GM19035 (cell line): ENCODE measurements around the gene SEC14L5.
"Not testable (repeated sequence)": the region's sequence is repeated elsewhere in the genome, so short reads cannot be mapped to it uniquely, and the experiment has no call there.

Source experiments
- ATAC-seq: cut with Tn5 transposase; IDR thresholded peaks from one replicate; pipeline ENCODE4 v1.9.1; 2021; ENCODE audit not compliant: unreplicated experiment

The SEC14L5 gene

GRCh38 chr16:4929619-4930018 is 28.5 kb upstream of the SEC14L5 start:
- not testable (repeated sequence) for ATAC-seq

- no peak for ATAC-seq
Measured at GRCh38 chr16:4931381-4931780, 26.7 kb upstream of the SEC14L5 start.

- ATAC-seq: no peak
Measured at GRCh38 chr16:4933433-4933832, 24.7 kb upstream of the SEC14L5 start.

GRCh38 chr16:4933871-4934395 is 24.2 kb upstream of the SEC14L5 start:
- ATAC-seq: no peak

- no peak for ATAC-seq
Measured at GRCh38 chr16:4934591-4934990, 23.5 kb upstream of the SEC14L5 start.

- no peak for ATAC-seq
Measured at GRCh38 chr16:4935241-4935855, 22.8 kb upstream of the SEC14L5 start.

GRCh38 chr16:4936181-4936990 is 21.7 kb upstream of the SEC14L5 start:
- ATAC-seq: no peak

- ATAC-seq: no peak
Measured at GRCh38 chr16:4936991-4937781, 20.9 kb upstream of the SEC14L5 start, which contains the start of gene PPL. TSS of gene PPL (minus strand) at chr16:4937148. CDS start at chr16:4937045, 103 bp downstream.

- no peak for ATAC-seq
Measured at GRCh38 chr16:4937782-4938682, 20.1 kb upstream of the SEC14L5 start.

- no peak for ATAC-seq
Measured at GRCh38 chr16:4938683-4939030, 19.5 kb upstream of the SEC14L5 start.

GRCh38 chr16:4940719-4941118 is 17.4 kb upstream of the SEC14L5 start:
- no peak for ATAC-seq

- ATAC-seq: no peak
Measured at GRCh38 chr16:4942481-4942880, 15.6 kb upstream of the SEC14L5 start.

GRCh38 chr16:4944333-4945281 is 13.5 kb upstream of the SEC14L5 start:
- no peak for ATAC-seq

- ATAC-seq: no peak
Measured at GRCh38 chr16:4945560-4946502, 12.3 kb upstream of the SEC14L5 start.

- no peak for ATAC-seq
Measured at GRCh38 chr16:4946917-4947316, 11.2 kb upstream of the SEC14L5 start.

GRCh38 chr16:4947722-4948503 is 10.2 kb upstream of the SEC14L5 start:
- no peak for ATAC-seq
